K562 (cell line): Measurements from ENCODE around the gene MICU1. TPM values are rescaled to one million over a fixed set of nuclear protein-coding genes. Genes with fewer than 3 reads are reported as not detected.
A peak's percentile ranks its signal among the peaks of the same experiment; 100 is the strongest.

ENCODE experiments used
- ATAC-seq: fragments of 200-7000 bp; cut with Tn5 transposase; 3 replicates; pipeline ENCODE4 v1.9.1; 2020; ENCODE audit warnings: moderate library complexity
- BruUV-seq: library from RNA; stranded (reverse); fragments of 400-500 nt; replicated peaks from 2 replicates; lab custom pipeline; 2021; lab: Mats Ljungman, UMichigan
- CTCF ChIA-PET: fragments of 300-600 bp; formaldehyde crosslinking; extraction: SDS; loops from one replicate; lab custom pipeline; 2021; ENCODE audit warnings: low intra/inter-chr PET ratio; lab: Yijun Ruan, JAX
- POLR2A ChIA-PET: fragments of 300-600, 350-650 bp; sonication (Branson Sonifier 250); formaldehyde crosslinking; extraction: SDS; loops from one replicate; lab custom pipeline; 2021; ENCODE audit warnings: antibody characterized with exemption, inconsistent platforms; lab: Yijun Ruan, JAX
- DNase-seq, 4 experiments: peaks; one replicate each; pipeline versions ENCODE4 v3.0.0 to v3.0.0-alpha.2; 2011 to 2018; ENCODE audit warnings: low spot score in 3 of 4, mixed read lengths in 3 of 4; ENCODE audit errors: extremely low read depth in 1 of 4
- FAIRE-seq: peaks from 2 replicates; lab custom pipeline; 2011; peaks lifted over from hg19 to GRCh38; lab: Jason Lieb, UNC
- H2AFZ ChIP-seq: 2 replicates; pipeline ENCODE4 v1.6.0; 2011; ENCODE audit warnings: low read depth, low read length, control low read depth, inconsistent platforms
- H3K27ac ChIP-seq: fragments of 200-600 bp; 3 replicates; pipeline ENCODE4 v1.8.0; 2011; ENCODE audit warnings: low read depth, mild to moderate bottlenecking, control low read depth, inconsistent platforms, low read length, moderate library complexity, mixed read lengths; ENCODE audit errors: extremely low read depth
- H3K27me3 ChIP-seq, 2 experiments: fragments of 300-600 bp in 1 of 2; 2 replicates in 1 of 2; 3 replicates in 1 of 2; pipeline versions ENCODE4 v1.6.0 to v1.8.0; 2011; ENCODE audit warnings: inconsistent platforms in 2 of 2, low read length in 2 of 2, mild to moderate bottlenecking in 1 of 2, mixed read lengths in 1 of 2, moderate library complexity in 1 of 2; ENCODE audit not compliant: control insufficient read depth in 2 of 2, insufficient read depth in 2 of 2
- H3K36me3 ChIP-seq: fragments of 300-600 bp; 3 replicates; pipeline ENCODE4 v1.8.0; 2011; ENCODE audit warnings: mild to moderate bottlenecking, low read length, inconsistent platforms; ENCODE audit not compliant: control insufficient read depth, insufficient read depth
- H3K4me1 ChIP-seq, 2 experiments: fragments of 200-600 bp in 1 of 2; replicated peaks in 1 of 2; 2 replicates in 1 of 2; 3 replicates in 1 of 2; pipeline versions ENCODE4 v1.5.1 to v1.8.0; 2011; ENCODE audit warnings: inconsistent platforms in 2 of 2, low read length in 2 of 2, mild to moderate bottlenecking in 1 of 2, mixed read lengths in 1 of 2, moderate library complexity in 1 of 2; ENCODE audit not compliant: control insufficient read depth in 2 of 2, insufficient read depth in 2 of 2
- H3K4me2 ChIP-seq: 2 replicates; pipeline ENCODE4 v1.6.1; 2011; ENCODE audit warnings: low read length, control low read depth, inconsistent platforms, mixed read lengths; ENCODE audit not compliant: insufficient read depth
- H3K4me3 ChIP-seq: fragments of 200-600 bp; sonication (generic), shearing (Covaris generic); 2 replicates; pipeline ENCODE4 v1.5.1; 2016; ENCODE audit warnings: control low read depth, inconsistent platforms
- H3K79me2 ChIP-seq: fragments of 200-600 bp; 3 replicates; pipeline ENCODE4 v1.8.0; 2011; ENCODE audit warnings: low read length, inconsistent platforms; ENCODE audit not compliant: control insufficient read depth, insufficient read depth
- H3K9ac ChIP-seq, 2 experiments: 2 replicates each; pipeline versions ENCODE4 v1.6.0 to v1.6.1; 2011; ENCODE audit warnings: low read depth in 2 of 2, low read length in 2 of 2, control low read depth in 1 of 2, inconsistent platforms in 1 of 2, mild to moderate bottlenecking in 1 of 2, mixed read lengths in 1 of 2; ENCODE audit not compliant: insufficient read depth in 1 of 2
- H3K9me1 ChIP-seq: one replicate; pipeline ENCODE4 v1.6.0; 2011; ENCODE audit warnings: inconsistent platforms, mild to moderate bottlenecking, low read length, moderate library complexity; ENCODE audit not compliant: control insufficient read depth, insufficient read depth
- H3K9me3 ChIP-seq: replicated peaks from 2 replicates; pipeline ENCODE4 v1.5.1; 2011; ENCODE audit warnings: low read depth, low read length, inconsistent platforms; ENCODE audit not compliant: control insufficient read depth, insufficient read depth
- H4K20me1 ChIP-seq: replicated peaks from 2 replicates; pipeline ENCODE4 v1.6.1; 2011; ENCODE audit warnings: low read length, inconsistent platforms, mixed read lengths; ENCODE audit not compliant: control insufficient read depth, insufficient read depth
- ATF7 ChIP-seq: fragments of 450-650 bp; IDR thresholded peaks from 2 replicates; pipeline ENCODE4 v1.7.1; 2014; ENCODE audit warnings: mild to moderate bottlenecking, moderate library complexity
- BRD9 ChIP-seq: fragments of 450-650 bp; IDR thresholded peaks from 2 replicates; pipeline ENCODE4 v1.6.1; 2018; ENCODE audit warnings: low read depth; ENCODE audit not compliant: partially characterized antibody
- C11orf30 ChIP-seq: fragments of 450-650 bp; IDR thresholded peaks from 2 replicates; pipeline ENCODE4 v1.6.1; 2016; ENCODE audit warnings: low read depth, mild to moderate bottlenecking
- CC2D1A ChIP-seq: fragments of 450-650 bp; IDR thresholded peaks from 2 replicates; pipeline ENCODE4 v1.6.1; 2017; ENCODE audit warnings: mild to moderate bottlenecking
- CREB1 ChIP-seq, 2 experiments: sonication (generic) in 1 of 2; formaldehyde crosslinking in 1 of 2; IDR thresholded peaks; 2 replicates each; pipeline versions ENCODE4 v1.6.1 to v1.8.0; 2012 to 2022; ENCODE audit warnings: inconsistent platforms in 1 of 2, mild to moderate bottlenecking in 1 of 2, missing genetic modification reagents in 1 of 2, moderate library complexity in 1 of 2
- ELF4 ChIP-seq: fragments of 450-650 bp; formaldehyde crosslinking; IDR thresholded peaks from 2 replicates; pipeline ENCODE4 v1.4.0; 2022; ENCODE audit warnings: missing genetic modification characterization
- ETV1 ChIP-seq: fragments of 450-650 bp; conservative IDR thresholded peaks from 2 replicates; pipeline ENCODE4 v1.6.1; 2016; ENCODE audit warnings: missing genetic modification characterization, control low read depth, low read depth, missing compliant biosample characterization
- GABPB1 ChIP-seq: sonication (generic); formaldehyde crosslinking; IDR thresholded peaks from 2 replicates; pipeline ENCODE4 v1.8.0; 2022; ENCODE audit warnings: mild to moderate bottlenecking, missing genetic modification reagents
- GTF2F1 ChIP-seq: IDR thresholded peaks from 2 replicates; pipeline ENCODE4 v1.6.1; 2011; ENCODE audit warnings: low read depth, low read length, improper control_type of control experiment
- JUND ChIP-seq, 2 experiments: IDR thresholded peaks; 2 replicates in 1 of 2; 3 replicates in 1 of 2; pipeline ENCODE4 v1.6.1; 2011; ENCODE audit warnings: borderline replicate concordance in 2 of 2, low read depth in 2 of 2, low read length in 2 of 2, improper control_type of control experiment in 1 of 2, missing biosample characterization in 1 of 2, missing genetic modification characterization in 1 of 2, missing genetic modification reagents in 1 of 2
- KLF13 ChIP-seq: fragments of 450-650 bp; IDR thresholded peaks from 2 replicates; pipeline ENCODE4 v1.6.1; 2016; ENCODE audit warnings: missing genetic modification characterization, low read depth, mild to moderate bottlenecking, missing compliant biosample characterization, moderate library complexity, borderline replicate concordance
- L3MBTL2 ChIP-seq: fragments of 450-650 bp; IDR thresholded peaks from 2 replicates; pipeline ENCODE4 v1.6.1; 2016; ENCODE audit warnings: mild to moderate bottlenecking, moderate library complexity
- MAZ ChIP-seq, 2 experiments: fragments of 450-650 bp in 1 of 2; sonication (generic) in 1 of 2; formaldehyde crosslinking; IDR thresholded peaks in 1 of 2; conservative IDR thresholded peaks in 1 of 2; 2 replicates each; pipeline versions ENCODE4 v1.4.0 to v1.5.0; 2020; ENCODE audit warnings: mild to moderate bottlenecking in 1 of 2, missing genetic modification reagents in 1 of 2
- MXI1 ChIP-seq: IDR thresholded peaks from 2 replicates; pipeline ENCODE4 v1.6.1; 2011; ENCODE audit warnings: low read depth, mild to moderate bottlenecking, improper control_type of control experiment, low read length
- OTX1 ChIP-seq: fragments of 450-650 bp; formaldehyde crosslinking; IDR thresholded peaks from 2 replicates; pipeline ENCODE4 v1.4.0; 2022; ENCODE audit warnings: mild to moderate bottlenecking
- POLR2G ChIP-seq: fragments of 200-400 bp; formaldehyde crosslinking; IDR thresholded peaks from 2 replicates; pipeline ENCODE4 v1.6.1; 2017; ENCODE audit warnings: low read depth, mild to moderate bottlenecking, antibody characterized with exemption, low read length, moderate library complexity
- PTBP1 ChIP-seq: fragments of 200-400 bp; formaldehyde crosslinking; IDR thresholded peaks from 2 replicates; pipeline ENCODE4 v1.6.1; 2017; ENCODE audit warnings: low read depth, low read length
- RUNX1 ChIP-seq: sonication (generic); IDR thresholded peaks from 2 replicates; pipeline ENCODE4 v1.6.1; 2016; ENCODE audit warnings: antibody characterized with exemption, low read depth
- SIN3A ChIP-seq, 2 experiments: fragments of 150-350 bp in 1 of 2; IDR thresholded peaks; 2 replicates each; pipeline ENCODE4 v1.6.1; 2011 to 2016; ENCODE audit warnings: borderline replicate concordance in 2 of 2, low read depth in 2 of 2, low read length in 2 of 2, mild to moderate bottlenecking in 2 of 2, moderate library complexity in 2 of 2; ENCODE audit not compliant: control insufficient read depth in 1 of 2
- SMAD1 ChIP-seq: fragments of 150-350 bp; IDR thresholded peaks from 2 replicates; pipeline ENCODE4 v1.6.1; 2014; ENCODE audit warnings: low read length, low read depth; ENCODE audit not compliant: partially characterized antibody
- SMARCA4 ChIP-seq: fragments of 450-650 bp; IDR thresholded peaks from 2 replicates; pipeline ENCODE4 v1.6.1; 2016
- SPI1 ChIP-seq: IDR thresholded peaks from 2 replicates; pipeline ENCODE4 v1.6.1; 2011; ENCODE audit warnings: low read depth, low read length, control low read depth, borderline replicate concordance
- ZBTB7A ChIP-seq: IDR thresholded peaks from 2 replicates; pipeline ENCODE4 v1.6.1; 2011; ENCODE audit warnings: low read depth, mild to moderate bottlenecking, low read length, moderate library complexity, borderline replicate concordance; ENCODE audit not compliant: control insufficient read depth
- WGBS: fragments of 100-300 bp; shearing (Covaris generic); methylation state at CpG from one replicate; pipeline ENCODE4 v1.1.6; 2016; ENCODE audit warnings: low coverage, mixed read lengths; ENCODE audit not compliant: insufficient coverage; ENCODE audit errors: missing lambda C conversion rate; 5-methylcytosine and 5-hydroxymethylcytosine counted together
- in situ Hi-C: fragments of 300-500 bp; cut with MboI; formaldehyde crosslinking; loops from 4 replicates; pipeline ENCODE4 v1.15.0; 2018; ENCODE audit warnings: inconsistent platforms, mixed read lengths
- intact Hi-C: fragments of 100-400 bp; cut with micrococcal nuclease; formaldehyde crosslinking; loops from 2 replicates; pipeline ENCODE4 v1.14.2; 2022
- polyA plus RNA-seq, 8 experiments: library from polyadenylated mRNA; depleted of rRNA in 4 of 8; stranded (reverse) in 5 of 8; unstranded in 3 of 8; fragments of >200 nt; fragmentation: Nextera tagmentation in 2 of 8; fragmentation: Illumina TruSeq in 1 of 8; extraction: Ambion mirVana in 2 of 8; extraction: Trizol in 1 of 8; gene quantifications; 2 replicates each; pipeline versions ENCODE4 v1.2.1 to v1.2.3, GENCODE V29; 2011 to 2014; ENCODE audit warnings: inconsistent platforms in 1 of 8, missing spikeins in 1 of 8
- total RNA-seq, 7 experiments: library from RNA; depleted of rRNA in 6 of 7; stranded (reverse); fragments of >200 nt in 6 of 7; fragmentation: Illumina TruSeq in 2 of 7; extraction: Trizol in 2 of 7; gene quantifications; 2 replicates each; pipeline versions ENCODE4 v1.2.1 to v1.2.3, GENCODE V29; 2011 to 2021; ENCODE audit warnings: low replicate concordance in 1 of 7

Gene MICU1
- total and polyA plus RNA-seq, 9 of the 15 experiments (the other 6 are each of a cell fraction or from before 2014, with no cell fraction given), result 29.3 to 76.8 (median 48.4) TPM

DNA sequence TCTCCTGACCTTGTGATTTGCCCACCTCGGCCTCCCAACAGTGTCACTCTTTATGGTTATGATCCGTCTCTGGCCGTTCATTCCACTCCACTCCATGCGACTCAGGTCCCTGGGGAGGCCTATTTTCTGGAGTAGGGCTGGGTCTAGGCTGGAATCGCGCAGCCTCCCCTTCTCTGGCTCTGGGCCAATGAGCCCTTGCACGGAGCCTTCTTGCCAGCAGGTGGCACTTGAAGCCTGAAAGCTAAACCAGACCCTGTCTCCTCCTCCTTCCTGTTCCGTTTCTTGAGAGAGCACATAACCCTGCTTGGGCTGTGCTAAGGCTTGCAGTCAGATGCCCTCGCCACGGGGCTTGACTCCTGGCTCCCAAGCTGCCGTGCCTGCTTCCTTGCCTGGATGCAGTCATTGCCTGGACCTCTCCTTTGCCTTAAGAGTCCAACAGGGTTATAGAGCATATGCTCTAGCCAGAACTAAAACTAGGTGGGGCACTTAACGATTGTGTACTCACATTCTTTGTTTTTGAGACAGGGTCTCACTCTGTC lies 261.6 kb downstream of the MICU1 start:
- ATAC-seq (peak; percentile 98), FAIRE-seq (peak; percentile 96), DNase-seq (peak; percentile 89 to 95 (median 94))
- no peaks in the 10 kb centered on the region for H4K20me1 ChIP-seq
- 7% methylated on average over 12 of the region's 12 CpGs for WGBS
- no peaks in the 10 kb centered on the region for H3K9me3 ChIP-seq
- ChIA-PET POLR2A (interaction anchor here (0.6 to 1.6 kb wide), 7 partner anchors 9 to 503 kb away, joined by 3 to 6 read pairs (median 3); partner anchors contain the start of genes ASCC1 and DNAJB12), CTCF (interaction anchor here (0.7 to 4.4 kb wide), 6 partner anchors 204 to 795 kb away, joined by 4 to 77 read pairs (median 5); no protein-coding TSS in a partner anchor)
- no TSS peak for BruUV-seq
- H2AFZ ChIP-seq, result peak overlapping the region; percentile 95
- peak overlapping the region; percentile 34 to 77; a peak in 3 of 4 replicates for H3K9ac ChIP-seq
- intact Hi-C loops (loop anchor here (1.0 to 10.0 kb wide), 6 partner anchors 203 to 793 kb away; partner anchors contain the start of gene MCU), in situ Hi-C loops (loop anchor here (5.0 to 10.0 kb wide), 3 partner anchors 203 to 700 kb away; no protein-coding TSS in a partner anchor)
- H3K27me3 ChIP-seq, result no peaks in the 10 kb centered on the region
- H3K4me3 ChIP-seq, result no peak overlapping the region
- H3K36me3 ChIP-seq, result peaks cover 30% of the 10 kb centered on the region; the same call in 2 of the 3 replicates
- H3K4me2 ChIP-seq, result peak overlapping the region; percentile 53; the same call in 1 of the 2 replicates
- H3K4me1 ChIP-seq, result peaks cover 9 to 11% of the 10 kb centered on the region in 2 experiments; a peak in 4 of 5 replicates
- no peaks in the 10 kb centered on the region for H3K79me2 ChIP-seq
- H3K9me1 ChIP-seq, result no peaks in the 10 kb centered on the region
- peak overlapping the region; percentile 27; the same call in 2 of the 3 replicates for H3K27ac ChIP-seq
- TF ChIP-seq BRD9, result peak; percentile 74
- TF ChIP-seq JUND (IDR thresholded peaks at IDR 0.05; ENCODE audit: borderline replicate concordance, low read depth, low read length), result peak; percentile 58; the same call in 1 of the 2 replicates
- TF ChIP-seq JUND (tag; IDR thresholded peaks at IDR 0.05; ENCODE audit: borderline replicate concordance, low read depth, low read length), result peak; percentile 53; the same call in 1 of the 3 replicates
- TF ChIP-seq ETV1, result peak; percentile 79
- TF ChIP-seq CC2D1A, result peak; percentile 86
- 0 out of 2 replicates have a peak, but pooled peaks have one; percentile 30 for TF ChIP-seq L3MBTL2
- TF ChIP-seq SMARCA4, result 0 out of 2 replicates have a peak, but pooled peaks have one; percentile 11
- 0 out of 2 replicates have a peak, but pooled peaks have one; percentile 2 for TF ChIP-seq KLF13 (tag)
- TF ChIP-seq SIN3A (IDR thresholded peaks at IDR 0.05; ENCODE audit: borderline replicate concordance in 2 of 2, control insufficient read depth in 1 of 2, low read depth in 2 of 2, low read length in 2 of 2), result no peak
- TF ChIP-seq OTX1 (CRISPR knock-in tag), result 0 out of 2 replicates have a peak, but pooled peaks have one; percentile 53
- no peak for TF ChIP-seq MXI1
- TF ChIP-seq C11orf30, result no peak
- no peak for TF ChIP-seq RUNX1
- 0 out of 2 replicates have a peak, but pooled peaks have one; percentile 27 for TF ChIP-seq PTBP1
- peak; percentile 44; the same call in 1 of the 2 replicates for TF ChIP-seq ZBTB7A
- peak; percentile 97 for TF ChIP-seq SMAD1
- peak; percentile 74 for TF ChIP-seq GABPB1 (CRISPR knock-in tag)
- TF ChIP-seq MAZ (CRISPR knock-in tag; conservative IDR thresholded peaks at IDR 0.05 in 1 of 2, IDR thresholded peaks at IDR 0.05 in 1 of 2), result peak; percentile 52 to 53; a peak in 2 of 4 replicates
- TF ChIP-seq GTF2F1, result peak; percentile 42; the same call in 1 of the 2 replicates
- no peak for TF ChIP-seq ELF4 (CRISPR knock-in tag)
- TF ChIP-seq SPI1, result peak; percentile 87
- no peak for TF ChIP-seq CREB1 (IDR thresholded peaks at IDR 0.05)
- TF ChIP-seq CREB1 (CRISPR knock-in tag; IDR thresholded peaks at IDR 0.05), result peak; percentile 9; the same call in 1 of the 2 replicates
- no peak for TF ChIP-seq POLR2G
- peak; percentile 36 for TF ChIP-seq ATF7
